Spinal cord (tissue), 10 donors: ENCODE data around the gene OR2T27. TPM values are rescaled to one million over a fixed set of nuclear protein-coding genes. Genes with fewer than 3 reads are reported as not detected.
"Not testable (repeated sequence)": the region's sequence is repeated elsewhere in the genome, so short reads cannot be mapped to it uniquely, and the experiment has no call there.

Experiments used
- DNase-seq, 6 donors: peaks; one replicate each; pipeline versions ENCODE4 v3.0.0 to v3.0.0-alpha.2; 2013 to 2015; ENCODE audit warnings: low spot score in 6 of 6, low read depth in 4 of 6
- H3K27ac ChIP-seq: one replicate; pipeline ENCODE4 v1.5.1; 2013; ENCODE audit warnings: low read depth, low read length, control low read depth
- H3K27me3 ChIP-seq: one replicate; pipeline ENCODE4 v1.6.1; 2013; ENCODE audit warnings: low read length; ENCODE audit not compliant: control insufficient read depth, insufficient read depth
- H3K36me3 ChIP-seq: one replicate; pipeline ENCODE4 v1.6.1; 2013; ENCODE audit warnings: low read length; ENCODE audit not compliant: control insufficient read depth, insufficient read depth
- H3K4me1 ChIP-seq: one replicate; pipeline ENCODE4 v1.6.1; 2013; ENCODE audit warnings: low read length; ENCODE audit not compliant: control insufficient read depth, insufficient read depth
- H3K4me3 ChIP-seq: one replicate; pipeline ENCODE4 v1.5.1; 2013; ENCODE audit warnings: low read depth, low read length, control low read depth
- H3K9me3 ChIP-seq: one replicate; pipeline ENCODE4 v1.6.1; 2013; ENCODE audit warnings: low read length; ENCODE audit not compliant: control insufficient read depth, insufficient read depth
- WGBS: methylation state at CpG from one replicate; pipeline ENCODE4 v1.1.5; 2013; ENCODE audit warnings: missing lambda C conversion rate; ENCODE audit not compliant: insufficient coverage; 5-methylcytosine and 5-hydroxymethylcytosine counted together
- polyA plus RNA-seq, 2 donors: library from polyadenylated mRNA; unstranded; fragments of 120-200 nt; gene quantifications; one replicate each; pipeline ENCODE4 v1.2.1, GENCODE V29; 2013; ENCODE audit not compliant: insufficient read length in 2 of 2
- total RNA-seq, 2 donors: library from RNA; depleted of rRNA in 1 of 2; stranded (reverse); fragments of 120-200 nt in 1 of 2; fragments of >200 nt in 1 of 2; gene quantifications; one replicate each; pipeline versions ENCODE4 v1.2.3 to v1.2.4, GENCODE V29; 2013 to 2014
- donor health status: healthy.

The OR2T27 gene
- total and polyA plus RNA-seq, 4 donors: not detected

DNA sequence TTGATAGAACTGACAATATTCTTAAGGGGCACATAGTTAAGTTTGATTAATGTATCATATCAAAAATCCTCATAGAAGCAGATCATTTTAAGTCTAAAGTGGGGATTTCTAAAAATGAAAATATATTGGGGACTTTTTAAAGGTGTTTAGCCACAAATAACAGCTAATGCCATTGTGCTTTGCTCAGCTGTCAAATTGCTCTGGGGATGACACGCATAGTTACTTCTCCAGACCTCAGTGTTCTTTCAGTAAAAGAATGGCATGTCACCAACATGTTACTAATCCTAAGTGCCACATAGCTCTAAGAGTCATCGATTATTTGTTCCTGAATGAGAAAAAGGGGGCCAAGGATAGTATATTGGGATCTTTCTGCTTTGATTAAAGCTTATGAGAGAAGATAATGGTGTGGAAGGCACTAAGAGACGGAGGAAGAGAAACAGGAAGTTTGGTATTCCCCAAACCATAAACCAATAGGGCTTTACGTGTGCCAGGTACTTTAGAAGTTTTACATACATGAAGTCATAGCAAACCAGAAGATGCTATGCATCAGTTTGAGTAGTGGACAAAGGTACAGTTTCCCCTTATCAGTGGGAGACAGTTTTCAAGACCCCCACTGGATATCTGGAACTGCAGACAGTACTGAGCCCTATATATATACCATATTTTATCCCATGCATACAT is 12.2 kb downstream of the OR2T27 start:
- not testable (repeated sequence) for H3K4me1 ChIP-seq, H3K9me3 ChIP-seq, H3K27me3 ChIP-seq, DNase-seq, H3K27ac ChIP-seq, H3K4me3 ChIP-seq, H3K36me3 ChIP-seq
- no CpG with 5 or more reads among the region's 4 CpGs for WGBS

DNA sequence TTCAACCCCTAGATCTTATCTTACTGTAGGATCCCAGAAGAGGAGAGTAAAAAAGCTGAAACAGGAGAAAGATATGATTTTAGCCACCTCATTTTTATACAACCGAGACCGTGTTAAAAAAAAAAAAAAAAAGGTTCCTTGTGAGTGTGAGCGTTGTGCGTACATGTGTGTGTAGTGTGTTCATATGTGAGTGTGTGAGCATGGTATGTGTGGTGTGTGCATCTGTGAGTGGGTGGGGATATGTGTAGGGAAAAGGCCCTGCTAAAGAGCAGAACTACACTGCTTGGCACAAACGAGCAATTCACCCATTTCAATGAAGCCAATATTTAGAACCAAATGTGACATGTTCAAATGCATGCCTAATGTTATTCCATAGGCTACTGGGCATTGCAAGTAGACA is 13.7 kb downstream of the OR2T27 start:
- H3K9me3 ChIP-seq, H3K27ac ChIP-seq, H3K4me1 ChIP-seq, DNase-seq, H3K27me3 ChIP-seq, H3K4me3 ChIP-seq, H3K36me3 ChIP-seq: not testable (repeated sequence)
- WGBS: no CpG with 5 or more reads among the region's 5 CpGs

DNA sequence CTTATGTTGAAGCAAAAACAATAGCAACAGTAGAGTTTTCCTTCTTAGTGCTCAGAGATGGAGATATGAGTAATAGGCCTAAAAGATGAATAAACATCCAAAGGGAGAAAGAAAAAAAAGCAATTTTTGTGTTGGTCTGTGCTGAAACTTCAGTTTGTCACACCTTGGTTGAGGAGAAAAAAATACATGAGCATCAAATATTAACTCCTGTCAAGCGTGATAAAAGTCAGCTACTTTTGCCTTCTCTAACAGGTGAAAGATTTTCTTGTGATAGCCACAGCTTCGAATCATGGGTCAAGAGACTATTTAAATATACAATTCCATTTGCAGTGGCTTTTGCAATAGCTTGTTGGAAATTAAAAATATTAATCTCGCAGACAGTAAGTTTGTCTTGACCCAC is 14.4 kb downstream of the OR2T27 start:
- not testable (repeated sequence) for H3K9me3 ChIP-seq, H3K4me3 ChIP-seq, H3K27ac ChIP-seq, DNase-seq, H3K36me3 ChIP-seq, H3K4me1 ChIP-seq, H3K27me3 ChIP-seq
- no CpG with 5 or more reads among the region's 3 CpGs for WGBS

DNA sequence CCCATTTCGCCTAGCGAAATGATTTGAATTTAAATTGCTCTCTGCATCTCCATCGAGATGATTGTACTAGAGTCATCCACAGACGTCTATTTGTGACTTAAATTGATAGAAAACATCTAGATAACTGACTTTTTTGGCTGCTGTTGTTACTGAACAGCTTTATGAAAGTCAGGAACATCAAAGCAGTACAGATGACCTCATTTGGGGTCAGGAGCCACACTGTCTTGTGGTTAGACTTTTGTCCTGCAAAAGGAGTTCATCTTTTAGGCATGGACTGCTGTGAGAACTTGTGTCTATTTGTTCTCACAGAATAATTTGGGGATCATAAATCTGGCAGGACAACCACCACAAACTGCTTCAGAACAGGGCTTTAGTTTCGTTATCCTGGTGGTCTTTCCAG is 15.7 kb downstream of the OR2T27 start:
- H3K9me3 ChIP-seq, H3K27me3 ChIP-seq, H3K27ac ChIP-seq, H3K4me1 ChIP-seq, H3K4me3 ChIP-seq, DNase-seq, H3K36me3 ChIP-seq: not testable (repeated sequence)
- WGBS: no CpG with 5 or more reads among the region's 5 CpGs

DNA sequence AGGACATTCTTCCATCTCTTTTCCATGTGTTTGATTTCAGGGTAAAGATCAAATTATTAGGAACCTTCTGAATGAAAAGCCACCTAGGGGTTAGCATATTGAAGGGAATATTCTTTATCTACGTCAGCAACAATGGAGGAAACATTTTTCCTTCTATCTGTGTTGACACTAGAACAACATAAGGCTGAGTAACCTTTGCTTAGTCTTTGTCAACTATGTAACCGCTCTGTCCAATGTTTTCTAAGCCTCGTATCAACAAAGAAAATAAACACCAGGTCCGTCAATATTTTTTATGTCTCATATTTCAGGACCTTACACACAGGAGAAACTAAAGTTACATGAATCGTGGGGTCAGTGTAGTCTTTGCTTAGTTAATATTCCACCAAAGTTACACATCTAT is 18.7 kb downstream of the OR2T27 start:
- H3K36me3 ChIP-seq, H3K4me3 ChIP-seq, H3K9me3 ChIP-seq, H3K27ac ChIP-seq, DNase-seq, H3K27me3 ChIP-seq, H3K4me1 ChIP-seq: not testable (repeated sequence)
- WGBS: no CpG with 5 or more reads among the region's 5 CpGs

DNA sequence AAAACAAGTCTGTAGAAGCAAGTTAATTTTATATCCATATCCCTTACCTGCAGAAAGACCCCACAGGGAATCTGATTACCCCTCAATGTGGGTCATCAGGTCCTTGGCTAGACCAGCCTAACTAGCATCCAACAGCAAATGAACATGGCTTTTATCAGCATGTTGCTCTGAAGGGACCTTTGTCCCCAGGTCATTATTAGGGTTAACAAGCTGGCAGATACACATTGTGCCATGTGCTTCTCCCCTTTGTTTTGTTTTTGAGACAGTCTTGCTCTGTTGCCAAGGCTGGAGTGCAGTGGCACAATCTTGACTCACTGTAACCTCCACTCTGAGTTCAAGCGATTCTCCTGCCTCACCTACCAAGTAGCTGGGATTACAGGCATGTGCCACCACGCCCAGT is 20.3 kb downstream of the OR2T27 start, which contains the start of gene OR2T11:
Gene OR2T11 (minus strand): TSS at position 101 of the 400 bp plus-strand sequence. CDS start 7,963 bp downstream, outside the sequence.
- not testable (repeated sequence) for H3K36me3 ChIP-seq, H3K9me3 ChIP-seq, DNase-seq, H3K4me1 ChIP-seq, H3K27ac ChIP-seq, H3K27me3 ChIP-seq, H3K4me3 ChIP-seq
- no CpG with 5 or more reads among the region's 2 CpGs for WGBS

DNA sequence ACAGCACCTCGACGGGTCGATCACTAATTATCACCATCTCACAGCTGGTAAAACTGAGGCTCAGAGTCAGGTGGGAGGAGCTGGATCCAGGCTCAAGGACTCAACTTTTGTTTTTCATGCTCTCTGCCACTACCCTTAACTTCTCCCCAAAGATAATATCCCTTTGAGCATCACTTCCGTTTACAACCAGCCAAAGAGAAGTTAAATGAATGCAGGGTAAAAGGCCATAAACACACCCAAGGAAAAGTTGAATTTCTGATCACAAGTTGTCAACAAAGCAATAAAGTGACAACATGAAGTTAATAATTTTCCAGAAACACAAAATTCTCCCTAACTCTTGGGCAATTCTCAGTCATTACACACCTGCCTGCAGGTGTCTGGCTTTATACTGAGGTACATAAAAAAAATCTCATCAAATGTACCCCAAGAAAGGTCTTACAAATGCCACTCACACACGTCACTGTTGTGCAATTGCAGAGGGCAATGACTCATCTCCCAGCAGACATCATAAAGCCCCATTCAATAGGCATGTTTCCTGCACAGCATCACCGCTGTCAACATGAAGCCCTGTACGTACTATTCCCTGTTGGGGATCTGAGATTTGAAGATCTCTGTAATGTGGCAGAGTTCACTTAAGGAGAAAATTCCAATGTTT is 23.8 kb downstream of the OR2T27 start:
- no peak for DNase-seq
- Histone ChIP-seq H3K36me3 (no peaks in the 10 kb centered on the region), H3K27me3 (no peaks in the 10 kb centered on the region), H3K4me1 (no peaks in the 10 kb centered on the region), H3K9me3 (no peaks in the 10 kb centered on the region), H3K27ac (no peak overlapping the region), H3K4me3 (no peak overlapping the region)
- WGBS: 72% methylated on average over 4 of the region's 7 CpGs

DNA sequence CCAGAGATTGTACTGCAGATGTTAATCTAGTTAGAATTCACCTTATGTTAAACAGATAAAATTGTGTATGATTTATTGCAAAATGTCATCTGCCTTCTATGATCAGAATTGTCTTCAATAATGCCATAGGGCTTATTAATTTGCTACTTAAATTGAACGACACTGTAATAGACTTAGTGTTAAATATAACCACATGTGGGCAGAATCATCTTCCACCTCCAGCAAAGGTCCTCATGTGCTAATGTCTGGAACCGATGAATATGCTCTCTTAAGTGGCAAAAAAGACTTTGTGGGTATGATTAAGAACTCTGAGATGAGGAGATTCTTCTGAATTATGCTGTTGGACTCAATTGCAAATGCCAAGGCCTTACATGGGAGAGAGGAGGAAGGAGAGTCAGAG is 24.8 kb downstream of the OR2T27 start:
- H3K36me3 ChIP-seq: no peaks in the 10 kb centered on the region
- no peaks in the 10 kb centered on the region for H3K27me3 ChIP-seq
- no peak overlapping the region for H3K27ac ChIP-seq
- H3K4me3 ChIP-seq: no peak overlapping the region
- H3K4me1 ChIP-seq: no peaks in the 10 kb centered on the region
- no peak for DNase-seq
- no peaks in the 10 kb centered on the region for H3K9me3 ChIP-seq
- no CpG with 5 or more reads among the region's 2 CpGs for WGBS

DNA sequence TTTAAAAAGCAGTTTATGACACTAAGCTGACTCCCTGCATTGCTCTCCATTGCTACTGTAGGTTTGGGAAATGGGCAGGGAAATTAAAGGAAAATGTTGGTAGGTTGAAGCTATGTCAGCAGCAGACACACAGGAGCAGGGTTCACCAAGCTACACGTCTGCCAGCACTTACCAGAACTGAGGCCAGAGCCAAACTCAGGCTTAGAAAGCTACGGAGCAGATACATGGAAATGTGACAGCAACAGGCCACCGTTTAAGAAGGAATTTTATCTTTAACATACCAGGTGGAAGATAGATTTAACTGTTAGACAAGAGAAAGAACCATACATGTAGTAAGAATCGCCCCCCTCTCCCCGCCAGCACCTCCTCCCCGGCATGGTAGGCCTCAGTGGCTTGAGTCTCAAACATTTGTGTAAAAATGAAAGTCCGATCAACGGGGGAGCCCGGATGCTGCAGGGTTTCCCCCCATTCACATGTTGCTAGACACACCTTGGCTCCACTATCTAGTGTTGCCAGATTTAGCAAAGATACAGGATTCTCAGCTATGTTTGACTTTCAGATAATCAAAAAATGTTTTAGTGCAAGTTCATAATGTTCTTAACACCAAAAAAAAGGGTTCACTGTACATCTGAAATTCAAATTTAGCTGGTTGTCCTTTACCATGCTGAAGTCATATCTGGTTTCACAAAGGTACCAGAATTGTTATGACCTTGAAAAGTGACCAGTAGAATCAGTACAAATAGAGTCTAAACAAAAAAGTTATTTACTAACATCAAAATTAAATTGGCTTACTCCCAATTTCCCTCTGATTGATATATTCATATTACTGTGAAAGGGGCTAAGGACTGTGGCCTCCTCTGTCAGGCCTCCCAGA is 27.1 kb downstream of the OR2T27 start:
- Histone ChIP-seq H3K4me3 (no peak overlapping the region), H3K9me3 (no peaks in the 10 kb centered on the region), H3K27me3 (no peaks in the 10 kb centered on the region), H3K27ac (no peak overlapping the region), H3K4me1 (no peaks in the 10 kb centered on the region), H3K36me3 (no peaks in the 10 kb centered on the region)
- DNase-seq: no peak
- WGBS: 87% methylated on average over 7 of the region's 9 CpGs
